Measurements from ENCODE around the gene PATL1. TPM values are rescaled to one million over a fixed set of nuclear protein-coding genes. Genes with fewer than 3 reads are reported as not detected.

The PATL1 gene
- total and polyA plus RNA-seq, 2 of the 4 experiments (the other 2 are of a cell fraction): 3.9 to 29.7 TPM

DNA sequence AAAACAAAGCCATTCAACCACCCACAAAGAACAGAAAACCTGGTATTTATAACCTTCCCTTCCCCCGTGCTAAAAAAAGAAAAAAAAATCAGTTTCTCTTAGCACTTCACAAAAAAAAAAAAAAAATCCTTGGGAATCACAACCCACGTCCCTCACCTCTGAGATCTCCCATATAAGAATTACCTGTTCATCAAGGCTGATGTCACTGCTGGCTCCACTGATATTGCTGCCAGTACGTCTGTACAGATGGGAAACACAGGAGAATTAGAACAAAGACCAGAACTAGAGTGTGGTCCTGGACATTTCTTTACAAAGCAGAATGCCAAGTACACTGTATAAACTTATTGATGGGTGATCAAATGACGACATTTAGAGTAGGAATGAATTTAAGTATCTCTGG lies 68.2 kb downstream of the PATL1 start:
- in situ Hi-C loops (cut with MboI; ENCODE audit: low sequenced_read_pairs) (loop anchor here (5.0 to 25.0 kb wide), 2 partner anchors 42 to 1712 kb away; no protein-coding TSS in a partner anchor), dilution Hi-C loops (cut with HindIII; ENCODE audit: low sequenced_read_pairs, unreplicated experiment) (no loop called here), intact Hi-C loops (cut with micrococcal nuclease) (no loop called here)
- H2BK20ac ChIP-seq (ENCODE audit: low read depth, low read length): no peak overlapping the region
- H3K27ac ChIP-seq (ENCODE audit: insufficient read depth, low read length): no peak overlapping the region
- H3K27me3 ChIP-seq (ENCODE audit: control insufficient read depth, insufficient read depth, low read length): no peaks in the 10 kb centered on the region
- no peak overlapping the region for H2BK15ac ChIP-seq (ENCODE audit: low read depth, low read length)
- no peak overlapping the region for H2BK5ac ChIP-seq (ENCODE audit: low read depth, low read length, poor library complexity, severe bottlenecking)
- H3K36me3 ChIP-seq (ENCODE audit: control insufficient read depth, insufficient read depth, low read length): peaks cover 61% of the 10 kb centered on the region
- POLR2A ChIA-PET (ENCODE audit: unreplicated experiment): no interaction called here
- BruUV-seq (replicated peaks): no TSS peak
- no peak overlapping the region for H4K8ac ChIP-seq (ENCODE audit: low read depth in 2 of 2, low read length in 2 of 2)
- no peak overlapping the region for H3K14ac ChIP-seq (replicated peaks; ENCODE audit: low read depth, low read length)
- peaks cover 4% of the 10 kb centered on the region; the same call in 1 of the 2 replicates for H4K20me1 ChIP-seq (ENCODE audit: insufficient read depth, low read length)
- no peak for DNase-seq
- H3K4me3 ChIP-seq (ENCODE audit: insufficient read depth, low read depth, low read length): no peak overlapping the region
- H4K91ac ChIP-seq (ENCODE audit: insufficient read depth, low read depth, low read length): no peak overlapping the region
- no peak overlapping the region for H2AFZ ChIP-seq (replicated peaks; ENCODE audit: low read length, poor library complexity)
- H2BK120ac ChIP-seq (ENCODE audit: low read depth, low read length): no peak overlapping the region
- peaks cover 21 to 33% of the 10 kb centered on the region in 2 experiments; a peak in 3 of 4 replicates for H3K79me1 ChIP-seq (ENCODE audit: low read depth in 1 of 2, low read length in 2 of 2)
- no peaks in the 10 kb centered on the region for H3K9me3 ChIP-seq (ENCODE audit: control insufficient read depth, insufficient read depth, low read length)
- CTCF ChIA-PET: no interaction called here
- no peak overlapping the region for H3K23ac ChIP-seq (ENCODE audit: low read depth, low read length)
- TF ChIP-seq FOS (IDR thresholded peaks at IDR 0.05; ENCODE audit: low read depth, low read length) (no peak), CHD1 (IDR thresholded peaks at IDR 0.05; ENCODE audit: low read depth, low read length) (no peak), SMC3 (IDR thresholded peaks at IDR 0.05; ENCODE audit: low read depth, low read length) (no peak), MAZ (IDR thresholded peaks at IDR 0.05; ENCODE audit: borderline replicate concordance, low read depth, low read length) (no peak), NFE2L2 (IDR thresholded peaks at IDR 0.05; ENCODE audit: low read depth, low read length) (no peak), CEBPB (IDR thresholded peaks at IDR 0.05; ENCODE audit: low read depth, low read length) (no peak), BHLHE40 (IDR thresholded peaks at IDR 0.05; ENCODE audit: low read depth, low read length) (no peak), POLR2A (IDR thresholded peaks at IDR 0.05; ENCODE audit: low read depth, low read length) (no peak), MXI1 (IDR thresholded peaks at IDR 0.05; ENCODE audit: borderline replicate concordance, low read depth, low read length) (no peak)
- TF ChIP-seq, protein P1, sequence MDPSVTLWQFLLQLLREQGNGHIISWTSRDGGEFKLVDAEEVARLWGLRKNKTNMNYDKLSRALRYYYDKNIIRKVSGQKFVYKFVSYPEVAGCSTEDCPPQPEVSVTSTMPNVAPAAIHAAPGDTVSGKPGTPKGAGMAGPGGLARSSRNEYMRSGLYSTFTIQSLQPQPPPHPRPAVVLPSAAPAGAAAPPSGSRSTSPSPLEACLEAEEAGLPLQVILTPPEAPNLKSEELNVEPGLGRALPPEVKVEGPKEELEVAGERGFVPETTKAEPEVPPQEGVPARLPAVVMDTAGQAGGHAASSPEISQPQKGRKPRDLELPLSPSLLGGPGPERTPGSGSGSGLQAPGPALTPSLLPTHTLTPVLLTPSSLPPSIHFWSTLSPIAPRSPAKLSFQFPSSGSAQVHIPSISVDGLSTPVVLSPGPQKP (IDR thresholded peaks at IDR 0.05; ENCODE audit: borderline replicate concordance, low read depth, low read length): no peak
- TF ChIP-seq, protein P2, sequence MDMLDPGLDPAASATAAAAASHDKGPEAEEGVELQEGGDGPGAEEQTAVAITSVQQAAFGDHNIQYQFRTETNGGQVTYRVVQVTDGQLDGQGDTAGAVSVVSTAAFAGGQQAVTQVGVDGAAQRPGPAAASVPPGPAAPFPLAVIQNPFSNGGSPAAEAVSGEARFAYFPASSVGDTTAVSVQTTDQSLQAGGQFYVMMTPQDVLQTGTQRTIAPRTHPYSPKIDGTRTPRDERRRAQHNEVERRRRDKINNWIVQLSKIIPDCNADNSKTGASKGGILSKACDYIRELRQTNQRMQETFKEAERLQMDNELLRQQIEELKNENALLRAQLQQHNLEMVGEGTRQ (IDR thresholded peaks at IDR 0.05; ENCODE audit: low read depth, low read length): no peak
- no peak overlapping the region for H3K56ac ChIP-seq (ENCODE audit: extremely low read depth, insufficient read depth, low read length)
- H3K18ac ChIP-seq (ENCODE audit: low read depth, low read length): no peak overlapping the region
- ATAC-seq (ENCODE audit: low read depth): no peak
- H2AK9ac ChIP-seq (replicated peaks; ENCODE audit: low read depth, low read length, poor library complexity): no peak overlapping the region
- WGBS, 2 experiments (ENCODE audit: extremely low coverage in 2 of 2, insufficient read length in 1 of 2): 83% methylated on average over 1 of the region's 4 CpGs; no CpG with 5 or more reads in 1 of the 2 experiments
- no peak overlapping the region for H3K4me2 ChIP-seq (ENCODE audit: low read depth, low read length)
- H3K4me1 ChIP-seq (ENCODE audit: control insufficient read depth, insufficient read depth, low read length): no peaks in the 10 kb centered on the region
- peaks cover 3% of the 10 kb centered on the region; the same call in 1 of the 2 replicates for H3K9me1 ChIP-seq (ENCODE audit: insufficient read depth, low read length)
- H4K5ac ChIP-seq (ENCODE audit: low read depth, low read length): no peak overlapping the region
- no peak overlapping the region for H3K4ac ChIP-seq (ENCODE audit: low read depth, low read length)
- H2AK5ac ChIP-seq (ENCODE audit: low read depth, low read length): no peak overlapping the region
- no peak overlapping the region for H3K9ac ChIP-seq (ENCODE audit: low read depth, low read length)
